K562 (cell line): ENCODE data around the gene DOK7. TPM values are rescaled to one million over a fixed set of nuclear protein-coding genes. Genes with fewer than 3 reads are reported as not detected.

Source experiments
- ATAC-seq: fragments of 200-7000 bp; cut with Tn5 transposase; 3 replicates; pipeline ENCODE4 v1.9.1; 2020; ENCODE audit warnings: moderate library complexity
- BruUV-seq: library from RNA; stranded (reverse); fragments of 400-500 nt; replicated peaks from 2 replicates; lab custom pipeline; 2021; lab: Mats Ljungman, UMichigan
- CTCF ChIA-PET: fragments of 300-600 bp; formaldehyde crosslinking; extraction: SDS; loops from one replicate; lab custom pipeline; 2021; ENCODE audit warnings: low intra/inter-chr PET ratio; lab: Yijun Ruan, JAX
- POLR2A ChIA-PET: fragments of 300-600, 350-650 bp; sonication (Branson Sonifier 250); formaldehyde crosslinking; extraction: SDS; loops from one replicate; lab custom pipeline; 2021; ENCODE audit warnings: antibody characterized with exemption, inconsistent platforms; lab: Yijun Ruan, JAX
- DNase-seq, 4 experiments: peaks; one replicate each; pipeline versions ENCODE4 v3.0.0 to v3.0.0-alpha.2; 2011 to 2018; ENCODE audit warnings: low spot score in 3 of 4, mixed read lengths in 3 of 4; ENCODE audit errors: extremely low read depth in 1 of 4
- FAIRE-seq: peaks from 2 replicates; lab custom pipeline; 2011; peaks lifted over from hg19 to GRCh38; lab: Jason Lieb, UNC
- H2AFZ ChIP-seq: 2 replicates; pipeline ENCODE4 v1.6.0; 2011; ENCODE audit warnings: low read depth, low read length, control low read depth, inconsistent platforms
- H3K27ac ChIP-seq: fragments of 200-600 bp; 3 replicates; pipeline ENCODE4 v1.8.0; 2011; ENCODE audit warnings: low read depth, mild to moderate bottlenecking, control low read depth, inconsistent platforms, low read length, moderate library complexity, mixed read lengths; ENCODE audit errors: extremely low read depth
- H3K27me3 ChIP-seq, 2 experiments: fragments of 300-600 bp in 1 of 2; 2 replicates in 1 of 2; 3 replicates in 1 of 2; pipeline versions ENCODE4 v1.6.0 to v1.8.0; 2011; ENCODE audit warnings: inconsistent platforms in 2 of 2, low read length in 2 of 2, mild to moderate bottlenecking in 1 of 2, mixed read lengths in 1 of 2, moderate library complexity in 1 of 2; ENCODE audit not compliant: control insufficient read depth in 2 of 2, insufficient read depth in 2 of 2
- H3K36me3 ChIP-seq: fragments of 300-600 bp; 3 replicates; pipeline ENCODE4 v1.8.0; 2011; ENCODE audit warnings: mild to moderate bottlenecking, low read length, inconsistent platforms; ENCODE audit not compliant: control insufficient read depth, insufficient read depth
- H3K4me1 ChIP-seq, 2 experiments: fragments of 200-600 bp in 1 of 2; replicated peaks in 1 of 2; 2 replicates in 1 of 2; 3 replicates in 1 of 2; pipeline versions ENCODE4 v1.5.1 to v1.8.0; 2011; ENCODE audit warnings: inconsistent platforms in 2 of 2, low read length in 2 of 2, mild to moderate bottlenecking in 1 of 2, mixed read lengths in 1 of 2, moderate library complexity in 1 of 2; ENCODE audit not compliant: control insufficient read depth in 2 of 2, insufficient read depth in 2 of 2
- H3K4me2 ChIP-seq: 2 replicates; pipeline ENCODE4 v1.6.1; 2011; ENCODE audit warnings: low read length, control low read depth, inconsistent platforms, mixed read lengths; ENCODE audit not compliant: insufficient read depth
- H3K4me3 ChIP-seq: fragments of 200-600 bp; sonication (generic), shearing (Covaris generic); 2 replicates; pipeline ENCODE4 v1.5.1; 2016; ENCODE audit warnings: control low read depth, inconsistent platforms
- H3K79me2 ChIP-seq: fragments of 200-600 bp; 3 replicates; pipeline ENCODE4 v1.8.0; 2011; ENCODE audit warnings: low read length, inconsistent platforms; ENCODE audit not compliant: control insufficient read depth, insufficient read depth
- H3K9ac ChIP-seq, 2 experiments: 2 replicates each; pipeline versions ENCODE4 v1.6.0 to v1.6.1; 2011; ENCODE audit warnings: low read depth in 2 of 2, low read length in 2 of 2, control low read depth in 1 of 2, inconsistent platforms in 1 of 2, mild to moderate bottlenecking in 1 of 2, mixed read lengths in 1 of 2; ENCODE audit not compliant: insufficient read depth in 1 of 2
- H3K9me1 ChIP-seq: one replicate; pipeline ENCODE4 v1.6.0; 2011; ENCODE audit warnings: inconsistent platforms, mild to moderate bottlenecking, low read length, moderate library complexity; ENCODE audit not compliant: control insufficient read depth, insufficient read depth
- H3K9me3 ChIP-seq: replicated peaks from 2 replicates; pipeline ENCODE4 v1.5.1; 2011; ENCODE audit warnings: low read depth, low read length, inconsistent platforms; ENCODE audit not compliant: control insufficient read depth, insufficient read depth
- H4K20me1 ChIP-seq: replicated peaks from 2 replicates; pipeline ENCODE4 v1.6.1; 2011; ENCODE audit warnings: low read length, inconsistent platforms, mixed read lengths; ENCODE audit not compliant: control insufficient read depth, insufficient read depth
- RBBP5 ChIP-seq: fragments of 200-600 bp; sonication (generic); IDR thresholded peaks from 2 replicates; pipeline ENCODE4 v1.6.1; 2012; ENCODE audit warnings: borderline replicate concordance, mild to moderate bottlenecking, low read length, control low read depth, inconsistent platforms; ENCODE audit not compliant: insufficient read depth, poor library complexity, severe bottlenecking
- SMARCB1 ChIP-seq: IDR thresholded peaks from 2 replicates; pipeline ENCODE4 v1.6.1; 2011; ENCODE audit warnings: improper control_type of control experiment, low read depth; ENCODE audit not compliant: insufficient read length
- TGIF2 ChIP-seq: sonication (generic); formaldehyde crosslinking; IDR thresholded peaks from 2 replicates; pipeline ENCODE4 v1.8.1; 2022; ENCODE audit warnings: mild to moderate bottlenecking, missing genetic modification reagents, moderate library complexity
- ZKSCAN8 ChIP-seq: fragments of 200-800 bp; sonication (Bioruptor generic); IDR thresholded peaks from 2 replicates; pipeline ENCODE4 v1.6.1; 2016; ENCODE audit warnings: missing genetic modification characterization, missing compliant biosample characterization
- WGBS: fragments of 100-300 bp; shearing (Covaris generic); methylation state at CpG from one replicate; pipeline ENCODE4 v1.1.6; 2016; ENCODE audit warnings: low coverage, mixed read lengths; ENCODE audit not compliant: insufficient coverage; ENCODE audit errors: missing lambda C conversion rate; 5-methylcytosine and 5-hydroxymethylcytosine counted together
- in situ Hi-C: fragments of 300-500 bp; cut with MboI; formaldehyde crosslinking; loops from 4 replicates; pipeline ENCODE4 v1.15.0; 2018; ENCODE audit warnings: inconsistent platforms, mixed read lengths
- intact Hi-C: fragments of 100-400 bp; cut with micrococcal nuclease; formaldehyde crosslinking; loops from 2 replicates; pipeline ENCODE4 v1.14.2; 2022
- polyA plus RNA-seq, 8 experiments: library from polyadenylated mRNA; depleted of rRNA in 4 of 8; stranded (reverse) in 5 of 8; unstranded in 3 of 8; fragments of >200 nt; fragmentation: Nextera tagmentation in 2 of 8; fragmentation: Illumina TruSeq in 1 of 8; extraction: Ambion mirVana in 2 of 8; extraction: Trizol in 1 of 8; gene quantifications; 2 replicates each; pipeline versions ENCODE4 v1.2.1 to v1.2.3, GENCODE V29; 2011 to 2014; ENCODE audit warnings: inconsistent platforms in 1 of 8, missing spikeins in 1 of 8
- total RNA-seq, 7 experiments: library from RNA; depleted of rRNA in 6 of 7; stranded (reverse); fragments of >200 nt in 6 of 7; fragmentation: Illumina TruSeq in 2 of 7; extraction: Trizol in 2 of 7; gene quantifications; 2 replicates each; pipeline versions ENCODE4 v1.2.1 to v1.2.3, GENCODE V29; 2011 to 2021; ENCODE audit warnings: low replicate concordance in 1 of 7
- TF ChIP-seq, protein P1 (sequence below): fragments of 250-450 bp; sonication (Bioruptor Pico); IDR thresholded peaks from 2 replicates; pipeline ENCODE4 v1.6.1; 2021; ENCODE audit warnings: mild to moderate bottlenecking

Gene DOK7
- total and polyA plus RNA-seq, 9 of the 15 experiments (the other 6 are each of a cell fraction or from before 2014, with no cell fraction given): not detected

DNA sequence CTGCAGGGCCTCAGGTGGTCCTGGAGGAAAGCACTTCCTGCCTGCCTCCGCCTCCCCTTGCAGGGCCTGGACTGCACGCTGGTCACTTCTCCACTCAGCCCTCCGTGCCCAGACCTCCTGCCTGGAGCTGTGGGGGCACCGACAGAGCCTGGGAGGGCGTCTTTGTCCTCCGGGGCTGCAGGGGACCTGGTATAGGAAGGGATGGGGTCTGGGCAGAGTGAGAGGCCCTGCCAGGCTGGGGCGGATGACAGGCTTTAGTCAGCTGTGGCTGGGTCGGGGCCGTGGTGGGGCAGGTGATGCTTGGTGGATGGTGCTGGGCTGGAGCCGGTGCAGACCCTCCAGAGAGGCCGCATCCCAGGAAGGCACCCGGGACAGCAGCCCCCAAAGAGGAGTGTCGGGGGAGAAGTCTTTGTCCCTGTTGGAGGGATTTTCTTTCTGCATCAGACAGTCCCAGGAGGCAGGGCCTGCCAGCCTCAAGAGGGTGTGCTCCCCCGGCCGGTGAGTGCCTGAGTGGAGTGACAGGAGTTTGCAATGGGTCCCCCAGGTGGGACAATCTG lies 1.3 kb downstream of the DOK7 start (continued):
- TF ChIP-seq, protein P1, sequence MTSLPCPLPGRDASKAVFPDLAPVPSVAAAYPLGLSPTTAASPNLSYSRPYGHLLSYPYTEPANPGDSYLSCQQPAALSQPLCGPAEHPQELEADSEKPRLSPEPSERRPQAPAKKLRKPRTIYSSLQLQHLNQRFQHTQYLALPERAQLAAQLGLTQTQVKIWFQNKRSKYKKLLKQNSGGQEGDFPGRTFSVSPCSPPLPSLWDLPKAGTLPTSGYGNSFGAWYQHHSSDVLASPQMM: no peak

DNA sequence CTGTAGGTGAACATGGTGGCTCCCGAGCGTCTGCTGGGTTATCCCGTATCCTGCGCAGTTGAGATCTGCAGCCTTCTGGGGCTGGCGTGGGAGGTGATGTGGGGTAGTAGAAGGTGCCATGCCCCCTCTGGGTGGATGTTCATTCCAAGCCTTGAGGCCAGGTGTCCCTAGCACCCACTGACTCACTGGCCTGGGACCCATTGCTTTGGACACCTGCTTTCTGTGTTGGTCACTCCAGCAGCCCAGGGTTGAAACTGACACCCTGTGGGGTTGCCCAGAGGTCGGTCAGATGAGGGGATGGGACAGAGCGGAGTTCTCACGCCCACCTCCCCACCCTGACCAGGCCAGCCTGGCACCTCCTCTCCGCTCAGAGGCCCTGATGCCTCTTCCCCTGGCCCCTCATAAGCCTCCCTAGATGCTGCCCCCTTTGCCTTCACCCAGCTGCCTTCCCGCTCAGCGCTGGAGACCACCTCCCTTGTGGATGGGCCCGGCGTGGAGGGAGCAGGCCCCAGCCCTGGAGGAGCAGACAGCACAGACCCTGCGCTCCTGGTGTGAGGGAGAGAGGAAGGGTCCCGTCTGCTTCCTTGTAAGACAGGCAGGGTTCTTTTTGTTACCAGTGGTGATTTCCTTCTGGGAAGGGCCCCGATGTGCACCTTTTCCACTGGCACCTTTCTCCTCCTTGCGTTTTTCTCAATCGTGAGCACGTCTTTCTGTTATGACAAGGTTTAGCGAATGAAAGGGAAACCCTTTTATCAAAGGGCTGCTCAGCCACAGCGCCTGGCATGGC lies 2.0 kb downstream of the DOK7 start:
- BruUV-seq: no TSS peak
- CTCF ChIA-PET: no interaction called here
- DNase-seq (no peak), FAIRE-seq (no peak), ATAC-seq (no peak)
- 7% methylated on average over 21 of the region's 21 CpGs for WGBS
- POLR2A ChIA-PET: no interaction called here
- no peak overlapping the region; a peak in 1 of 4 replicates for H3K9ac ChIP-seq
- H3K79me2 ChIP-seq: no peaks in the 10 kb centered on the region
- H2AFZ ChIP-seq: no peak overlapping the region
- no peaks in the 10 kb centered on the region for H3K36me3 ChIP-seq
- H3K9me3 ChIP-seq: peaks cover 10% of the 10 kb centered on the region; the same call in 1 of the 2 replicates
- intact Hi-C loops (no loop called here), in situ Hi-C loops (no loop called here)
- peaks cover 2% of the 10 kb centered on the region for H3K9me1 ChIP-seq
- H3K4me1 ChIP-seq: peaks cover 0 to 34% of the 10 kb centered on the region in 2 experiments; a peak in 2 of 5 replicates
- H3K27ac ChIP-seq: no peak overlapping the region
- no peak overlapping the region for H3K4me2 ChIP-seq
- H3K27me3 ChIP-seq: peaks cover 26 to 65% of the 10 kb centered on the region in 2 experiments
- H3K4me3 ChIP-seq: no peak overlapping the region
- TF ChIP-seq SMARCB1: no peak
- no peak for TF ChIP-seq RBBP5
- TF ChIP-seq ZKSCAN8: no peak
- no peak for TF ChIP-seq TGIF2 (CRISPR knock-in tag)
- H4K20me1 ChIP-seq: peaks cover 12% of the 10 kb centered on the region; the same call in 1 of the 2 replicates
